ENCODE data around the gene FSD2. TPM values are rescaled to one million over a fixed set of nuclear protein-coding genes. Genes with fewer than 3 reads are reported as not detected.

FSD2 gene
- total and polyA plus RNA-seq, 2 of the 8 experiments (the other 6 are each of a cell fraction or from before 2014, with no cell fraction given), result 0.02 TPM; not detected in 1

- TF ChIP-seq SRF (IDR thresholded peaks at IDR 0.05; ENCODE audit: low read depth, low read length), result no peak
- no peak for TF ChIP-seq SIX5 (IDR thresholded peaks at IDR 0.05; ENCODE audit: low read depth, low read length)
- no peak for TF ChIP-seq HDAC2 (IDR thresholded peaks at IDR 0.05; ENCODE audit: borderline replicate concordance in 1 of 2, low read depth in 2 of 2, low read length in 2 of 2)
- no peak for TF ChIP-seq KDM1A (IDR thresholded peaks at IDR 0.05; ENCODE audit: borderline replicate concordance, low read length)
- TF ChIP-seq, protein P1, sequence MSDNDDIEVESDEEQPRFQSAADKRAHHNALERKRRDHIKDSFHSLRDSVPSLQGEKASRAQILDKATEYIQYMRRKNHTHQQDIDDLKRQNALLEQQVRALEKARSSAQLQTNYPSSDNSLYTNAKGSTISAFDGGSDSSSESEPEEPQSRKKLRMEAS (IDR thresholded peaks at IDR 0.05), result no peak; the same call in 1 of the 2 replicates
- no peak for TF ChIP-seq TBP (IDR thresholded peaks at IDR 0.05; ENCODE audit: low read depth, low read length)
- no peak for TF ChIP-seq SP2 (IDR thresholded peaks at IDR 0.05; ENCODE audit: low read length)
- no peak for TF ChIP-seq NRF1 (IDR thresholded peaks at IDR 0.05; ENCODE audit: low read depth, low read length)
- peak; percentile 49; the same call in 1 of the 2 replicates for TF ChIP-seq TEAD4 (IDR thresholded peaks at IDR 0.05; ENCODE audit: low read depth, low read length)
- no peak for TF ChIP-seq HDAC6 (IDR thresholded peaks at IDR 0.05; ENCODE audit: low read depth, low read length)
- no peak for TF ChIP-seq CHD1 (IDR thresholded peaks at IDR 0.05; ENCODE audit: low read depth, low read length)
- TF ChIP-seq BCL11A (IDR thresholded peaks at IDR 0.05; ENCODE audit: low read depth in 2 of 2, low read length in 2 of 2), result no peak
- no peak for TF ChIP-seq RNF2 (IDR thresholded peaks at IDR 0.05; ENCODE audit: borderline replicate concordance, low read depth, low read length, missing control alignments, poor library complexity, severe bottlenecking)
- TF ChIP-seq EGR1 (IDR thresholded peaks at IDR 0.05; ENCODE audit: borderline replicate concordance, low read depth, low read length), result no peak
- TF ChIP-seq RFX5 (IDR thresholded peaks at IDR 0.05; ENCODE audit: borderline replicate concordance, low read depth, low read length), result peak; percentile 42; the same call in 1 of the 2 replicates
- TF ChIP-seq CHD2 (IDR thresholded peaks at IDR 0.05; ENCODE audit: low read length), result no peak
- no peak; the same call in 1 of the 2 replicates for TF ChIP-seq CREB1 (IDR thresholded peaks at IDR 0.05)
- TF ChIP-seq CTCF (IDR thresholded peaks at IDR 0.05; ENCODE audit: control extremely low read depth in 1 of 3, insufficient read depth in 1 of 3, low read depth in 1 of 3, low read length in 3 of 3), result peak; percentile 75 to 97 (median 91)
- no peak for TF ChIP-seq SIRT6 (IDR thresholded peaks at IDR 0.05; ENCODE audit: low read length)
- no peak for TF ChIP-seq GTF2F1 (IDR thresholded peaks at IDR 0.05; ENCODE audit: borderline replicate concordance, low read depth, low read length)
Observed at GRCh38 chr15:82849556-82850512, 44.0 kb upstream of the FSD2 start (continued).
